ENCODE measurements around the gene KIF18B. TPM values are rescaled to one million over a fixed set of nuclear protein-coding genes. Genes with fewer than 3 reads are reported as not detected.

The KIF18B gene
- total and polyA plus RNA-seq, 2 of the 8 experiments (the other 6 are each of a cell fraction or from before 2014, with no cell fraction given), result 39.0 to 59.4 TPM

- Histone ChIP-seq H4K8ac (ENCODE audit: extremely low read depth, insufficient read depth, low read length) (no peak overlapping the region), H3K79me2 (ENCODE audit: control insufficient read depth in 1 of 2, insufficient read depth in 2 of 2, low read length in 2 of 2) (peaks cover 3 to 62% of the 10 kb centered on the region in 2 experiments), H3K56ac (replicated peaks; ENCODE audit: insufficient read length, low read depth, low read length) (no peak overlapping the region)
These were observed 6.8 kb downstream of the KIF18B start for GRCh38 chr17:44940768-44941167.

More at GRCh38 chr17:44940768-44941167, 6.8 kb downstream of the KIF18B start:
- Histone ChIP-seq H2BK15ac (ENCODE audit: low read length) (no peak overlapping the region), H3K9me3 (ENCODE audit: insufficient read depth in 2 of 2, low read depth in 1 of 2, low read length in 1 of 2) (no peaks in the 10 kb centered on the region), H3K23me2 (ENCODE audit: low read depth, low read length) (no peaks in the 10 kb centered on the region), H2BK12ac (ENCODE audit: low read depth, low read length) (no peak overlapping the region), H4K20me1 (replicated peaks in 1 of 2; ENCODE audit: control insufficient read depth in 1 of 2, insufficient read depth in 2 of 2, low read length in 2 of 2) (peaks cover 4% of the 10 kb centered on the region in 2 experiments), H3K18ac (ENCODE audit: extremely low read depth, low read length) (no peak overlapping the region), H3K27me3 (replicated peaks in 1 of 4; ENCODE audit: control insufficient read depth in 3 of 4, extremely low read depth in 1 of 4, insufficient read depth in 3 of 4, low read length in 3 of 4) (no peaks in the 10 kb centered on the region), H3K4me2 (ENCODE audit: insufficient read depth in 1 of 2, low read depth in 2 of 2, low read length in 2 of 2) (no peak overlapping the region), H2AK5ac (ENCODE audit: low read depth, low read length) (no peak overlapping the region), H3K9ac (replicated peaks in 1 of 4; ENCODE audit: extremely low read depth in 1 of 4, low read depth in 3 of 4, low read length in 3 of 4) (no peak overlapping the region), H2BK20ac (ENCODE audit: low read length) (no peak overlapping the region), H3K27ac (ENCODE audit: low read depth, low read length) (no peak overlapping the region), H2AFZ (ENCODE audit: low read length) (no peak overlapping the region), H2BK120ac (replicated peaks; ENCODE audit: low read depth, low read length) (no peak overlapping the region), H3K14ac (ENCODE audit: insufficient read length) (no peak overlapping the region), H3K4me3 (ENCODE audit: extremely low read depth in 1 of 4, insufficient read depth in 2 of 4, low read depth in 3 of 4, low read length in 4 of 4) (no peak overlapping the region), H3K36me3 (ENCODE audit: control insufficient read depth in 2 of 4, insufficient read depth in 4 of 4, low read length in 3 of 4) (peaks cover 0 to 13% (median 6%) of the 10 kb centered on the region in 4 experiments; a peak in 5 of 8 replicates), H4K5ac (ENCODE audit: insufficient read length, low read depth, low read length) (no peak overlapping the region), H3K4me1 (replicated peaks in 1 of 4; ENCODE audit: control insufficient read depth in 3 of 4, insufficient read depth in 4 of 4, low read length in 3 of 4) (0 out of 7 replicates have a peak, but pooled peaks cover 0 to 2% (median 0%) of the 10 kb centered on the region in 4 experiments), H3K23ac (ENCODE audit: insufficient read length) (no peak overlapping the region), H3K4ac (replicated peaks; ENCODE audit: insufficient read length, low read depth, low read length) (no peak overlapping the region), H4K91ac (replicated peaks; ENCODE audit: insufficient read length, low read length) (no peak overlapping the region), H2BK5ac (ENCODE audit: low read depth, low read length) (no peak overlapping the region), H3K79me1 (ENCODE audit: low read depth, low read length) (peaks cover 4% of the 10 kb centered on the region; the same call in 1 of the 2 replicates)
- TF ChIP-seq EGR1 (IDR thresholded peaks at IDR 0.05; ENCODE audit: borderline replicate concordance, low read depth, low read length) (no peak), CHD2 (IDR thresholded peaks at IDR 0.05; ENCODE audit: low read length) (no peak), RNF2 (IDR thresholded peaks at IDR 0.05; ENCODE audit: borderline replicate concordance, low read depth, low read length, missing control alignments, poor library complexity, severe bottlenecking) (no peak), RFX5 (IDR thresholded peaks at IDR 0.05; ENCODE audit: borderline replicate concordance, low read depth, low read length) (no peak), TCF12 (IDR thresholded peaks at IDR 0.05; ENCODE audit: low read depth, low read length) (no peak), BACH1 (IDR thresholded peaks at IDR 0.05; ENCODE audit: low read length) (no peak)
- ChIA-PET CTCF (ENCODE audit: partially characterized antibody) (interaction anchor here (0.9 to 3.5 kb wide), 8 partner anchors 11 to 81 kb away, joined by 3 to 15 read pairs (median 5); no protein-coding TSS in a partner anchor), POLR2A (ENCODE audit: partially characterized antibody) (interaction anchor here (1.0 to 5.0 kb wide), 6 partner anchors 13 to 100 kb away, joined by 3 to 25 read pairs (median 4); no protein-coding TSS in a partner anchor)
- DNase-seq (ENCODE audit: low read depth in 1 of 2, low spot score in 2 of 2) (no peak), FAIRE-seq (no peak)
- WGBS, 2 experiments (ENCODE audit: extremely low coverage in 1 of 2, insufficient coverage in 1 of 2, insufficient read length in 1 of 2, insufficient replicate concordance in 2 of 2, low coverage in 1 of 2, low lambda C conversion rate in 2 of 2, missing lambda C conversion rate in 1 of 2), result 94 to 100% methylated on average over 1 of the region's 1 CpG
